Panc1 (cell line): Measurements from ENCODE around the gene UBXN2A. TPM values are rescaled to one million over a fixed set of nuclear protein-coding genes. Genes with fewer than 3 reads are reported as not detected.

ENCODE experiments used
- ATAC-seq: fragments of 200-7000 bp; cut with Tn5 transposase; 2 replicates; pipeline ENCODE4 v1.9.1; 2020; ENCODE audit warnings: mild to moderate bottlenecking, moderate library complexity
- BruUV-seq: library from RNA; stranded (reverse); fragments of 400-500 nt; replicated peaks from 2 replicates; lab custom pipeline; 2021; lab: Mats Ljungman, UMichigan
- CTCF ChIA-PET: fragments of 300-600 bp; sonication (Branson Sonifier 250); formaldehyde crosslinking; loops from one replicate; lab custom pipeline; 2022; ENCODE audit warnings: antibody characterized with exemption; lab: Charles Lee
- POLR2A ChIA-PET: fragments of 300-600 bp; sonication (Branson Sonifier 250); formaldehyde crosslinking; loops from one replicate; lab custom pipeline; 2022; ENCODE audit warnings: antibody characterized with exemption; lab: Charles Lee
- DNase-seq: peaks from one replicate; pipeline ENCODE4 v3.0.0-alpha.2; 2010; ENCODE audit warnings: low read depth, low spot score
- H3K27ac ChIP-seq: 2 replicates; pipeline ENCODE4 v1.5.1; 2011; ENCODE audit warnings: mild to moderate bottlenecking, low read length, inconsistent platforms
- H3K27me3 ChIP-seq: fragments of 200-500 bp; sonication (Bioruptor generic); 2 replicates; pipeline ENCODE4 v1.6.0; 2014; ENCODE audit warnings: low read length, inconsistent platforms; ENCODE audit not compliant: control insufficient read depth, insufficient read depth
- H3K36me3 ChIP-seq: fragments of 200-500 bp; sonication (Bioruptor generic); 2 replicates; pipeline ENCODE4 v1.5.1; 2014; ENCODE audit warnings: inconsistent platforms, mild to moderate bottlenecking, low read length, moderate library complexity; ENCODE audit not compliant: control insufficient read depth, insufficient read depth
- H3K4me1 ChIP-seq: 2 replicates; pipeline ENCODE4 v1.5.1; 2011; ENCODE audit warnings: inconsistent platforms, mild to moderate bottlenecking, low read length, moderate library complexity; ENCODE audit not compliant: control insufficient read depth, insufficient read depth
- H3K4me3 ChIP-seq, 2 experiments: 2 replicates each; pipeline ENCODE4 v1.5.1; 2011 to 2012; ENCODE audit warnings: low read depth in 2 of 2, low read length in 2 of 2, mild to moderate bottlenecking in 2 of 2, inconsistent platforms in 1 of 2, moderate library complexity in 1 of 2
- H3K9me3 ChIP-seq: fragments of 200-500 bp; sonication (Bioruptor generic); 2 replicates; pipeline ENCODE4 v1.5.1; 2014; ENCODE audit warnings: low read depth, mild to moderate bottlenecking, inconsistent platforms, low read length, moderate library complexity; ENCODE audit not compliant: control insufficient read depth, insufficient read depth
- POLR2AphosphoS5 ChIP-seq: IDR thresholded peaks from 2 replicates; pipeline ENCODE4 v1.6.1; 2012; ENCODE audit warnings: mild to moderate bottlenecking, low read depth, low read length, moderate library complexity
- SIN3A ChIP-seq: IDR thresholded peaks from 2 replicates; pipeline ENCODE4 v1.6.1; 2012; ENCODE audit warnings: low read depth, mild to moderate bottlenecking, low read length, moderate library complexity, borderline replicate concordance; ENCODE audit not compliant: insufficient read depth
- TCF7L2 ChIP-seq: IDR thresholded peaks from 2 replicates; pipeline ENCODE4 v1.6.1; 2011; ENCODE audit warnings: mild to moderate bottlenecking, low read depth, low read length, inconsistent platforms
- in situ Hi-C: cut with HindIII; loops from 2 replicates; pipeline ENCODE4 v1.10.0; 2016; ENCODE audit warnings: low sequenced_read_pairs, low pct_unique_long_range_greater_than_20kb
- intact Hi-C: fragments of 100-400 bp; cut with micrococcal nuclease; formaldehyde crosslinking; loops from one replicate; pipeline ENCODE4 v1.10.0; 2022; ENCODE audit not compliant: unreplicated experiment
- total RNA-seq: library from RNA; stranded (reverse); gene quantifications from one replicate; pipeline ENCODE4 v1.2.1, GENCODE V29; 2021; ENCODE audit not compliant: unreplicated experiment
- TF ChIP-seq, protein P1 (sequence below): fragments of 450-650 bp; IDR thresholded peaks from 2 replicates; pipeline ENCODE4 v1.5.1; 2017; ENCODE audit warnings: mild to moderate bottlenecking
- TF ChIP-seq, protein P2 (sequence below), 2 experiments: IDR thresholded peaks; 2 replicates each; pipeline ENCODE4 v1.6.1; 2011 to 2012; ENCODE audit warnings: low read depth in 2 of 2, control low read depth in 1 of 2, low read length in 1 of 2, mild to moderate bottlenecking in 1 of 2, moderate library complexity in 1 of 2; ENCODE audit not compliant: insufficient read depth in 1 of 2

The UBXN2A gene
- total RNA-seq, 1 experiment from 2014 or later: 23.3 TPM

DNA sequence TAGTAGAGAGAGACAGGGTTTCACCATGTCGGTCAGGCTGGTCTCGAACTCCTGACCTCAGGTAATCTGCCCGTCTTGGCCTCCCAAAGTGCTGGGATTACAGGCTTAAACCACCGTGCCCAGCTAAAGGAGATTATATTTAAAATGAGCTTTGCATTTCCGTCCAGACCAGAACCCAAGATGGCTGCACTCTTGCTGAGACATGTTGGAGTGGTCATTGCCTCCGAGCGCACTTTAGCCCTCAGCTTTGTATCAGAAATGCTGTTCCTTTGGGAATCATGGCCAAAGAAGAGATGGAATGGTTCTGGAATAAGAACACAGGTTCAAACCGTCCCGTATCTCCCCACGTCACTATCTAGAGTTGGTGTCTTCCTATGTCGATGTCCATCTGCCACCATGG is 3.4 kb downstream of the UBXN2A start:
- Histone ChIP-seq H3K9me3 (no peaks in the 10 kb centered on the region), H3K4me1 (peaks cover 17% of the 10 kb centered on the region; the same call in 1 of the 2 replicates), H3K27ac (no peak overlapping the region), H3K4me3 (no peak overlapping the region), H3K36me3 (no peaks in the 10 kb centered on the region), H3K27me3 (no peaks in the 10 kb centered on the region)
- CTCF ChIA-PET: no interaction called here
- ATAC-seq (no peak), DNase-seq (no peak)
- POLR2A ChIA-PET: no interaction called here
- no TSS peak for BruUV-seq
- intact Hi-C loops (no loop called here), in situ Hi-C loops (no loop called here)
- TF ChIP-seq, protein P1, sequence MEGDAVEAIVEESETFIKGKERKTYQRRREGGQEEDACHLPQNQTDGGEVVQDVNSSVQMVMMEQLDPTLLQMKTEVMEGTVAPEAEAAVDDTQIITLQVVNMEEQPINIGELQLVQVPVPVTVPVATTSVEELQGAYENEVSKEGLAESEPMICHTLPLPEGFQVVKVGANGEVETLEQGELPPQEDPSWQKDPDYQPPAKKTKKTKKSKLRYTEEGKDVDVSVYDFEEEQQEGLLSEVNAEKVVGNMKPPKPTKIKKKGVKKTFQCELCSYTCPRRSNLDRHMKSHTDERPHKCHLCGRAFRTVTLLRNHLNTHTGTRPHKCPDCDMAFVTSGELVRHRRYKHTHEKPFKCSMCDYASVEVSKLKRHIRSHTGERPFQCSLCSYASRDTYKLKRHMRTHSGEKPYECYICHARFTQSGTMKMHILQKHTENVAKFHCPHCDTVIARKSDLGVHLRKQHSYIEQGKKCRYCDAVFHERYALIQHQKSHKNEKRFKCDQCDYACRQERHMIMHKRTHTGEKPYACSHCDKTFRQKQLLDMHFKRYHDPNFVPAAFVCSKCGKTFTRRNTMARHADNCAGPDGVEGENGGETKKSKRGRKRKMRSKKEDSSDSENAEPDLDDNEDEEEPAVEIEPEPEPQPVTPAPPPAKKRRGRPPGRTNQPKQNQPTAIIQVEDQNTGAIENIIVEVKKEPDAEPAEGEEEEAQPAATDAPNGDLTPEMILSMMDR: no peak
- TF ChIP-seq POLR2AphosphoS5: no peak
- TF ChIP-seq, protein P2, sequence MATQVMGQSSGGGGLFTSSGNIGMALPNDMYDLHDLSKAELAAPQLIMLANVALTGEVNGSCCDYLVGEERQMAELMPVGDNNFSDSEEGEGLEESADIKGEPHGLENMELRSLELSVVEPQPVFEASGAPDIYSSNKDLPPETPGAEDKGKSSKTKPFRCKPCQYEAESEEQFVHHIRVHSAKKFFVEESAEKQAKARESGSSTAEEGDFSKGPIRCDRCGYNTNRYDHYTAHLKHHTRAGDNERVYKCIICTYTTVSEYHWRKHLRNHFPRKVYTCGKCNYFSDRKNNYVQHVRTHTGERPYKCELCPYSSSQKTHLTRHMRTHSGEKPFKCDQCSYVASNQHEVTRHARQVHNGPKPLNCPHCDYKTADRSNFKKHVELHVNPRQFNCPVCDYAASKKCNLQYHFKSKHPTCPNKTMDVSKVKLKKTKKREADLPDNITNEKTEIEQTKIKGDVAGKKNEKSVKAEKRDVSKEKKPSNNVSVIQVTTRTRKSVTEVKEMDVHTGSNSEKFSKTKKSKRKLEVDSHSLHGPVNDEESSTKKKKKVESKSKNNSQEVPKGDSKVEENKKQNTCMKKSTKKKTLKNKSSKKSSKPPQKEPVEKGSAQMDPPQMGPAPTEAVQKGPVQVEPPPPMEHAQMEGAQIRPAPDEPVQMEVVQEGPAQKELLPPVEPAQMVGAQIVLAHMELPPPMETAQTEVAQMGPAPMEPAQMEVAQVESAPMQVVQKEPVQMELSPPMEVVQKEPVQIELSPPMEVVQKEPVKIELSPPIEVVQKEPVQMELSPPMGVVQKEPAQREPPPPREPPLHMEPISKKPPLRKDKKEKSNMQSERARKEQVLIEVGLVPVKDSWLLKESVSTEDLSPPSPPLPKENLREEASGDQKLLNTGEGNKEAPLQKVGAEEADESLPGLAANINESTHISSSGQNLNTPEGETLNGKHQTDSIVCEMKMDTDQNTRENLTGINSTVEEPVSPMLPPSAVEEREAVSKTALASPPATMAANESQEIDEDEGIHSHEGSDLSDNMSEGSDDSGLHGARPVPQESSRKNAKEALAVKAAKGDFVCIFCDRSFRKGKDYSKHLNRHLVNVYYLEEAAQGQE (IDR thresholded peaks at IDR 0.05; ENCODE audit: insufficient read depth in 1 of 2, low read depth in 2 of 2, low read length in 1 of 2): no peak
- no peak for TF ChIP-seq SIN3A
- no peak for TF ChIP-seq TCF7L2

DNA sequence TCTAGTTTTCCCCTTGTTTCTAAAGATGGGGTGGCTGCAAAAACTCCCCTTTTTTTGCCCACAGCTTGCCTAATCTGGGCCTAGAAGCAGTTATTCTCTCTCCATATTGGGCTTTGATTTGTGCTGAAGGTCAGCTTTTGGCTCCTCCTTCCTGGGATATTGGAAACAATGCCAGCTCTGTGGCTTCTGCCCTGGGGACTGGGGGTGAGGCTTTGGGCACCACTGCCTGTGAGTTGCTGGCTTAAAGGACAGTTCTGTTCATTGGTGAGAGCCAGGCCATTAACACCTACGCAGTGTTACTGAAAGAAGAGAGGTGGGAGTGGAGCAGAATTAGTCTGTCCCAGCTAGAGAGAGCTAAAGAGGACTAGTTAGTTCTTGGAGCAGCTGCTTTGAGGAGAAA is 4.3 kb downstream of the UBXN2A start:
- Histone ChIP-seq H3K4me1 (peaks cover 9% of the 10 kb centered on the region; the same call in 1 of the 2 replicates), H3K9me3 (no peaks in the 10 kb centered on the region), H3K36me3 (no peaks in the 10 kb centered on the region), H3K27ac (no peak overlapping the region), H3K4me3 (no peak overlapping the region), H3K27me3 (no peaks in the 10 kb centered on the region)
- DNase-seq: no peak
- in situ Hi-C loops (no loop called here), intact Hi-C loops (no loop called here)
- ChIA-PET CTCF (interaction anchor here (0.6 kb wide), 1 partner anchor 192 kb away, joined by 3 read pairs; no protein-coding TSS in a partner anchor), POLR2A (no interaction called here)
- TF ChIP-seq, protein P2 (IDR thresholded peaks at IDR 0.05; ENCODE audit: insufficient read depth in 1 of 2, low read depth in 2 of 2, low read length in 1 of 2): no peak
- TF ChIP-seq SIN3A (no peak), TCF7L2 (no peak), POLR2AphosphoS5 (no peak)
- TF ChIP-seq, protein P1: no peak
- ATAC-seq: no peak
- BruUV-seq: no TSS peak
